Immature natural killer cell (primary cell): ENCODE data around the gene MYDGF. TPM values are rescaled to one million over a fixed set of nuclear protein-coding genes. Genes with fewer than 3 reads are reported as not detected.

Source experiments
- DNase-seq, 3 donors: peaks; one replicate each; pipeline ENCODE4 v3.0.0; 2022; ENCODE audit warnings: mixed read lengths in 1 of 3
- H3K27ac Mint-ChIP-seq, 6 donors: one replicate each; pipeline ENCODE4 v1.8.0; 2020; ENCODE audit warnings: mixed read lengths in 6 of 6, mild to moderate bottlenecking in 5 of 6, inconsistent platforms in 4 of 6, moderate library complexity in 3 of 6
- H3K27me3 Mint-ChIP-seq, 3 donors: one replicate each; pipeline ENCODE4 v1.8.0; 2020 to 2021; ENCODE audit warnings: low read depth in 3 of 3, mild to moderate bottlenecking in 3 of 3, mixed read lengths in 3 of 3, moderate library complexity in 3 of 3, inconsistent platforms in 1 of 3
- H3K36me3 Mint-ChIP-seq, 3 donors: one replicate each; pipeline ENCODE4 v1.8.0; 2020; ENCODE audit warnings: mixed read lengths in 3 of 3, inconsistent platforms in 2 of 3, mild to moderate bottlenecking in 2 of 3
- H3K4me1 Mint-ChIP-seq, 2 donors: one replicate each; pipeline ENCODE4 v1.8.0; 2020; ENCODE audit warnings: inconsistent platforms in 2 of 2, mild to moderate bottlenecking in 2 of 2, mixed read lengths in 2 of 2, moderate library complexity in 1 of 2
- H3K4me3 Mint-ChIP-seq, 5 donors: one replicate each; pipeline ENCODE4 v1.8.0; 2020; ENCODE audit warnings: mild to moderate bottlenecking in 5 of 5, mixed read lengths in 5 of 5, inconsistent platforms in 3 of 5, moderate library complexity in 3 of 5
- H3K9me3 Mint-ChIP-seq, 6 donors: one replicate each; pipeline ENCODE4 v1.8.0; 2020; ENCODE audit warnings: mild to moderate bottlenecking in 6 of 6, mixed read lengths in 6 of 6, inconsistent platforms in 4 of 6, moderate library complexity in 3 of 6
- polyA plus RNA-seq, 3 donors: library from polyadenylated mRNA; unstranded; fragments of 300-500 nt; fragmentation: Illumina TruSeq; gene quantifications; one replicate each; pipeline ENCODE4 v1.2.3, GENCODE V29; 2021

Gene MYDGF
- polyA plus RNA-seq, 3 donors from 2014 or later: 207 to 245 (median 233) TPM

DNA sequence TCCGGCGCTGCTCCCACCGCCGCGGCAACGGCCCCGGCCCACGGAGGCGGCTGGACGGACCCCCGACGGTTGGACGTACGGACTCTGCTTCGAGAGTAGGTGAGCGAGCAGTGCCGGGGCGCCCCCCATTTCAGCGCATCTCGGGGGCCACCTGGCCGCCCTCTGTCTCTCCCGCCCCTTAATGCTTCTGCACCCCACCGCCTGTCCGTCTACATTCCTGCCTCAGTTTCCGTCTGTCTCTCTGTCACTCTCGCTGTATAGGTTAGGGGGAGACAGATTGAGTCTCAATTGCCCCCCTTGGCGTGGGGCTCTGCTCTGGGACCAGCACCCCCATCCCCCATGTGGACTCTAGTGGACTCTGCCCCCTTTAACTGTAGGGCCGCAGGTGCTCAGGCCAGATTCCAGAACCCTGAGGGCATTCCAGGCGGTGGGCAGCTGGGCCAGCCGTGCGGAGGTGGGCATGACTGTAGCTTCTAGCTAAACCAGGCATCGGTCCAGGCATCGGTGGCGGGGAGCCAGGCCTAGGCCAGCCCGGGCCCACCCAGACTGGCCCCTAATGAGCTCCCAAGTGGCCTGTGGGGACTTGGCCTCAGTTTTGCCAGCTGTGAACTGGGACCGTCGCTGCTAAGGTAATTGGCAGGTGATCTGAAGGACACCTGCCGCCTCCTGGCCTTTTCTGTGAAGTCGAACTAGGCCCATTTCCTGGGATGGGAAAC is 30.5 kb downstream of the MYDGF start:
- peak overlapping the region; percentile 93 to 99 (median 97) for H3K4me3 Mint-ChIP-seq
- peaks cover 16 to 22% of the 10 kb centered on the region in 2 donors for H3K4me1 Mint-ChIP-seq
- peaks cover 2 to 8% (median 6%) of the 10 kb centered on the region in 3 donors for H3K27me3 Mint-ChIP-seq
- no peaks in the 10 kb centered on the region for H3K36me3 Mint-ChIP-seq
- H3K27ac Mint-ChIP-seq: peak overlapping the region; percentile 77 to 97 (median 90)
- H3K9me3 Mint-ChIP-seq: no peaks in the 10 kb centered on the region
- no peak for DNase-seq

DNA sequence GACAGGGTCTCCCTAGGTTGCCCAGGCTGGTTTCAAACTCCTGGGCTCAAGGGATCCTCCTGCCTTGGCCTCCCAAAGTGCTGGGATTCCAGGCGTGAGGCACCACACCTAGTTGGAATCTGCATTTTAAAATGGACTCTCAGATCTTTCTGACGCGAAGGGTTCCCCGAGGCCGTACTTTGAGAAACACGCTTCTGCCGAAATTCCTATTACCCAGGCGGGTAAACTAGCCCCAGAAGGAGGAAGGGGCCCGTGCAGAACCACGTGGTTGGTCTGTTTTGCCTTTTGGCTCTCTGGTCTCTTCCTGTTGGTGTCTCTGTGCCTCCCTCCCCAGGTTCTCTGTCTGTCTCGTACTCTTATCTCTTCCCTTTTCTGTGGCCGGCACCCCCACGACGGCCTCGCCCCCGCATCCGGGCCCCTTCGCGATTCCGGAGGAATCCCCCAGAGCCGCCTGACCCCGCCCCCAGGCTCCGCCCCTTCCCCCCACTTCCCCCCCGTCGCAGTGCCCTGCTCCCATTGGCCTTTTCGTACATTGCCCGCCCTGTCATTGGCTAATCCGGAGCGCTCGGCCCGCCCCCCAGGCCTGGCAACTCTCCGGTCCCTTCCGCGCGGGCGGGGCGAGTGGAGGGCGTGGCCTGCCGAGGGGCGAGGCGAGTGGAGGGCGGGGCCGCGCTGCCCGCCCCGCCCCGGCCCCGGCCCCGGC is 31.2 kb downstream of the MYDGF start, which contains the start of gene TNFAIP8L1:
TNFAIP8L1 (plus strand) TSS at position 689 of the 703 bp plus-strand sequence. CDS start 12,354 bp downstream, outside the sequence.
- H3K27ac Mint-ChIP-seq: peak within 1 kb of the TSS; percentile 94 to 99 (median 98)

DNA sequence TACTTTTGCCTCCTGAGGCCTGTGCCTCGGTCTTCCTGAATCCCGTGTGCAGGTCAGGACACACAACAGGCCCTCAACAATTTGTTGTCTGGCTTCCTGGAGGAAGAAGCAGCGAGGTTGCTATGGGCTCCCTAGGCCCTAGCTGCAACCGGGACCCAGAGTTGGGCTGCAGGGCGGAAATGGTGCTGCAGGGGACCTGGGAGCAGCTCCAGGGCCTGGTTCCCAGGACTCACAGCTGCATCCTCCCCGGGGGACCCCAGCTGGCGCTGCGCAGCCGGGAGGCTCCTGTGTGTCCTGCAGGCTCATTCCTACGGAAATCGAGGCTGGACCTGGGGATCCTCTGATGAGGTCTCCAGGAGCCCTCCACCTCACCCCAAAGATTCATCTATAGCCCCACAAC is 31.8 kb downstream of the MYDGF start:
- Mint-ChIP-seq H3K4me1 (peaks cover 21 to 26% of the 10 kb centered on the region in 2 donors), H3K4me3 (peak overlapping the region in 4 of 5 donors; percentile 39 to 92 (median 90)), H3K9me3 (no peaks in the 10 kb centered on the region), H3K36me3 (no peaks in the 10 kb centered on the region), H3K27me3 (peaks cover 2 to 8% (median 6%) of the 10 kb centered on the region in 3 donors), H3K27ac (peak overlapping the region; percentile 36 to 99 (median 89))
- no peak for DNase-seq

More for the DNA sequence above, 31.2 kb downstream of the MYDGF start, which contains the start of gene TNFAIP8L1:
- no peaks in the 10 kb centered on the region for H3K9me3 Mint-ChIP-seq
- H3K36me3 Mint-ChIP-seq: no peaks in the 10 kb centered on the region
- peak within 1 kb of the TSS; percentile 93 to 99 (median 97) for H3K4me3 Mint-ChIP-seq
- DNase-seq: peak; percentile 99
- H3K27me3 Mint-ChIP-seq: peaks cover 2 to 8% (median 6%) of the 10 kb centered on the region in 3 donors
- H3K4me1 Mint-ChIP-seq: peaks cover 16 to 22% of the 10 kb centered on the region in 2 donors

DNA sequence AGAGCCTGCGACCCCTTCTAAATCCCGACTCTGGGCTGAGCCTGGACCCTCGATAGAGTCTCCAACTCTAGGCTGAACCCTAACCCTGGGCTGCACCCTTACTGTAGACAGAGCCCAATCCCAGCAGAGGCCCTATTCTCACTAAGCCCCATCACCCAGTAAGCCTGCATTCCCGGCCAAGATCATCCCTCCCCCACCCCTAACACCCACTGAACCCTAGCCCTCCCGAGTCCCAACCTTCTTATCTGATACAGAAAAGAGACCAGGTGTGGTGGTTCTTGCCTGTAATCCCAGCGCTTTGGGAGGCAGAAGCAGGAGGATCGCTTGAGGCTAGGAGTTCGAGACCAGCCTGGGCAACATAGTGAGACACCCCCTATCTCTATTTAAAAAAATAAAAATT is 33.4 kb downstream of the MYDGF start:
- Mint-ChIP-seq H3K36me3 (no peaks in the 10 kb centered on the region), H3K27ac (peak overlapping the region in 2 of 6 donors; percentile 55 to 71), H3K9me3 (no peaks in the 10 kb centered on the region), H3K4me3 (peak overlapping the region in 4 of 5 donors; percentile 6 to 66 (median 58)), H3K27me3 (peaks cover 2 to 8% (median 6%) of the 10 kb centered on the region in 3 donors), H3K4me1 (peaks cover 25 to 28% of the 10 kb centered on the region in 2 donors)
- no peak for DNase-seq

- Mint-ChIP-seq H3K4me3 (peak overlapping the region; percentile 48 to 74 (median 72)), H3K9me3 (no peaks in the 10 kb centered on the region), H3K36me3 (no peaks in the 10 kb centered on the region), H3K27me3 (peaks cover 2 to 8% (median 6%) of the 10 kb centered on the region in 3 donors), H3K4me1 (peaks cover 25 to 28% of the 10 kb centered on the region in 2 donors), H3K27ac (peak overlapping the region in 2 of 6 donors; percentile 55 to 71)
- DNase-seq: peak; percentile 69 to 76 (median 76)
These were observed 33.9 kb downstream of the MYDGF start for GRCh38 chr19:4636151-4636717.

GRCh38 chr19:4635754-4636116 is 34.4 kb downstream of the MYDGF start:
- no peaks in the 10 kb centered on the region for H3K9me3 Mint-ChIP-seq

GRCh38 chr19:4633140-4633967 is 36.8 kb downstream of the MYDGF start:
- Mint-ChIP-seq H3K9me3 (no peaks in the 10 kb centered on the region), H3K4me3 (peak overlapping the region in 4 of 5 donors; percentile 45 to 55 (median 50)), H3K36me3 (no peaks in the 10 kb centered on the region), H3K27me3 (peaks cover 0 to 4% (median 0%) of the 10 kb centered on the region in 3 donors), H3K4me1 (peaks cover 8 to 14% of the 10 kb centered on the region in 2 donors), H3K27ac (peak overlapping the region in 4 of 6 donors; percentile 18 to 79 (median 32))
- peak; percentile 45 to 57 (median 52) for DNase-seq

More at GRCh38 chr19:4635754-4636116, 34.4 kb downstream of the MYDGF start:
- Mint-ChIP-seq H3K27ac (no peak overlapping the region), H3K4me1 (peaks cover 24 to 28% of the 10 kb centered on the region in 2 donors), H3K4me3 (peak overlapping the region; percentile 48 to 74 (median 72)), H3K27me3 (peaks cover 2 to 8% (median 7%) of the 10 kb centered on the region in 3 donors), H3K36me3 (no peaks in the 10 kb centered on the region)
- DNase-seq: no peak

GRCh38 chr19:4624733-4625362 is 45.3 kb downstream of the MYDGF start:
- H3K4me1 Mint-ChIP-seq: no peaks in the 10 kb centered on the region
- H3K36me3 Mint-ChIP-seq: no peaks in the 10 kb centered on the region
- no peak overlapping the region for H3K27ac Mint-ChIP-seq
- H3K4me3 Mint-ChIP-seq: no peak overlapping the region
- H3K27me3 Mint-ChIP-seq: peaks cover 6 to 8% (median 7%) of the 10 kb centered on the region in 3 donors
- no peaks in the 10 kb centered on the region for H3K9me3 Mint-ChIP-seq
- no peak for DNase-seq

GRCh38 chr19:4624301-4624700 is 45.8 kb downstream of the MYDGF start:
- H3K27ac Mint-ChIP-seq: no peak overlapping the region
- no peak overlapping the region for H3K4me3 Mint-ChIP-seq
- H3K4me1 Mint-ChIP-seq: no peaks in the 10 kb centered on the region
- peaks cover 6 to 8% (median 7%) of the 10 kb centered on the region in 3 donors for H3K27me3 Mint-ChIP-seq
- DNase-seq: no peak
- no peaks in the 10 kb centered on the region for H3K36me3 Mint-ChIP-seq
- H3K9me3 Mint-ChIP-seq: no peaks in the 10 kb centered on the region

- Mint-ChIP-seq H3K4me1 (no peaks in the 10 kb centered on the region), H3K4me3 (no peak overlapping the region), H3K36me3 (no peaks in the 10 kb centered on the region), H3K27me3 (peaks cover 5 to 7% (median 6%) of the 10 kb centered on the region in 3 donors), H3K27ac (no peak overlapping the region), H3K9me3 (no peaks in the 10 kb centered on the region)
- no peak for DNase-seq
These were observed 47.3 kb downstream of the MYDGF start for GRCh38 chr19:4622695-4623421.

DNA sequence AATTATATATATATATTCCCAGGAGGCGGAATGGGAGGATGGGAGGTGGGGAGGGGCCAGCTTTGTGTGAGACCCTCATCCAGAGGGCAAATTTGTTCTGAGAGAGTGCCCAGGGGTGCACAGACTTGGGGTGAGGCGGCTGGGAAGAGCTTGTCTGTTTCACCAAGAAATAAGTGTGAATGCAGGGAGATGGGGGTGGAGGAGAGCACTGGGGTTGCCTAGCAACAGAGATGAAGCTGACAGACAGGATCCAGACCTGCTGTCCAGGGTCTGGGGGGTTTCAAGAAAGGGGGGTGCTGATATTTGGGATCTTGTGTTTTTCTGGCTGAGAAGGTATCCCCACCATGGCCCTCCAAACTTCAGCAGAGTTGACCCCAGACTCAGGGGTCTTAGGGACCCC is 49.5 kb downstream of the MYDGF start:
- H3K4me1 Mint-ChIP-seq: no peaks in the 10 kb centered on the region
- DNase-seq: no peak
- H3K9me3 Mint-ChIP-seq: no peaks in the 10 kb centered on the region
- no peaks in the 10 kb centered on the region for H3K36me3 Mint-ChIP-seq
- H3K4me3 Mint-ChIP-seq: no peak overlapping the region
- no peak overlapping the region for H3K27ac Mint-ChIP-seq
- H3K27me3 Mint-ChIP-seq: peaks cover 3 to 10% (median 8%) of the 10 kb centered on the region in 3 donors

DNA sequence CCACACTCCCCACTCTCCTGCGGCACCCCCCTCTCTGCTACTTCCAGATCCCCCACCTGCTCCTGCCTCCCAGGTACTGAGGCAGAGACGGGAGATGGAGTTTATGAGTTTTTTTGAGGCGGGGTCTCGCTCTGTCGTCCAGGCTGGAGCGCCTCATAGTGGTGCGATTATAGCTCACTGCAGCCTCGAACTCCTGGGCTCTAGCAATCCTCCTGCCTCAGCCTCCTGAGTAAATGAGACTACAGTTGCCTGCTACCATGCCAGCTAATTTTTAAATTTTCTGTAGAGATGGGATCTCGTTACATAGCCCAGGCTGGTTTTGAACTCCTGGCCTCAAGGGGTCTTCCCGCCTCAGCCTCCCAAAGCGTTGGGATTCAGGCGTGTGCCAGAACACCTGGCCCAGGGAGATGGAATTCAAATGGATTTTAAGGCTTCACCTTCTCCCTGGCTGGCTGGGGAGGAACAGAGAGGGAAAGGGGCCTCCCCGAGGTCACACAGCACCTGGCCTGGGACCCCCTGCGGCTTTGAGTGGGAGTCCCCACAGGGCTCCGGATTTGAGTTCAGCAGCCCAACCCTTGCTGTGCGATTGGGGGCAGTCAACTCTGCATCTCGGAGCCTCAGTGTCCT is 50.4 kb downstream of the MYDGF start:
- peaks cover 5 to 10% (median 8%) of the 10 kb centered on the region in 3 donors for H3K27me3 Mint-ChIP-seq
- H3K36me3 Mint-ChIP-seq: no peaks in the 10 kb centered on the region
- no peaks in the 10 kb centered on the region for H3K9me3 Mint-ChIP-seq
- no peak overlapping the region for H3K27ac Mint-ChIP-seq
- DNase-seq: no peak
- H3K4me1 Mint-ChIP-seq: no peaks in the 10 kb centered on the region
- no peak overlapping the region for H3K4me3 Mint-ChIP-seq
